ENCODE measurements around the gene ATP1B2. TPM values are rescaled to one million over a fixed set of nuclear protein-coding genes. Genes with fewer than 3 reads are reported as not detected.

The ATP1B2 gene, protein sequence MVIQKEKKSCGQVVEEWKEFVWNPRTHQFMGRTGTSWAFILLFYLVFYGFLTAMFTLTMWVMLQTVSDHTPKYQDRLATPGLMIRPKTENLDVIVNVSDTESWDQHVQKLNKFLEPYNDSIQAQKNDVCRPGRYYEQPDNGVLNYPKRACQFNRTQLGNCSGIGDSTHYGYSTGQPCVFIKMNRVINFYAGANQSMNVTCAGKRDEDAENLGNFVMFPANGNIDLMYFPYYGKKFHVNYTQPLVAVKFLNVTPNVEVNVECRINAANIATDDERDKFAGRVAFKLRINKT
- under 1 TPM; 0.21 to 0.25 TPM for total RNA-seq

DNA sequence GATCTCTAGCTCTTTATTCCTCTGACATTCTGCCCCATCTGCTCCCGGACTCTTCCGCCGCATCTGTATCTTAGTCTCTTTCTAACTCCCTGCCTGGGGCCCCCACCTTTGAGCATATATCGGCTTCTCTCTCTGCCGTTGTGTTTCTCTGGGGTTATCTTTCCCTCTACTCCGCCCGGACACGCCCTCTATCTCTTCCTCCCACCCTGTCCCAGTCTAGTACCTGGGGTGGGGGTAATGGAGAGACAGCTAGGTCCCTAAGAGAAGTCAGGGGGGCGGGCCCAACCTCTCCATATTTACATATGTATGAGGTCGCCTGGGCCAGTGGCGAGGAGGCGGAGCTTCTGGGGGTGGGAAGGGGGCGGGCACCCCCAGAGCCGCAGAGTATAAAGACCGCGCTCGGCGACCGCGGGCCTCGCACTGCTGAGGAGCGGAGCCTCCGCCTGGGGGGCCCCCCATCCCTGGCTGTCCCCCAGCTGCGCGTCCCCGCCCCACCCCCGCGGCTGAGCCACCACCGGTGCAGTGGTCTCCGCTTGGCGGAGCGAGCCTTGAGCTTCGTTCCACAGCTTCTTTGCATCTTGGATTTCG is at the start of gene ATP1B2:
TSS of gene ATP1B2 (plus strand) at position 418 of the 588 bp plus-strand sequence. CDS start 593 bp downstream, outside the sequence.
- ChIA-PET CTCF (interaction anchor here (0.9 to 1.3 kb wide), 2 partner anchors 23 to 61 kb away, joined by 3 to 6 read pairs; no protein-coding TSS in a partner anchor), POLR2A (interaction anchor here (0.6 to 1.5 kb wide), 3 partner anchors 8 to 39 kb away, joined by 3 to 8 read pairs (median 3); no protein-coding TSS in a partner anchor)

DNA sequence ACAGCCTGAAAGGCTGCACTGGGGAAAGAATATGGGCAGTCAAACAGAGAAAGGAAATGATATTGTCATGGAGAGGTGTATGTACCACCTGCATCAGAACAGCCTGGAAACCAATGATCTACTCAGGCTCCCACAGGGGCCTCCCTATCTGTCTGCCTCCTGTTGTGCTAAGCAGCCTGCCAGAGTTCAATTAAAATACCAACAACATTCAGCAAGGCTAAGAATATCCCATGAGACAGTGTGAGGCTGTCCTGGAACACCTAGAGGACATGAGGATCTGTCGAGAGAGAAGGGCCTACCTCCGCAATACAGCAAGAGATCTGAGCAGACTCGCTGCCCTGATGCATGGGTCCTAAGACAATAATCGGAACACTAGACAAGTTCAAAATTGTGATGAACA is 44.4 kb upstream of the ATP1B2 start:
- ChIA-PET POLR2A (no interaction called here), CTCF (no interaction called here)

DNA sequence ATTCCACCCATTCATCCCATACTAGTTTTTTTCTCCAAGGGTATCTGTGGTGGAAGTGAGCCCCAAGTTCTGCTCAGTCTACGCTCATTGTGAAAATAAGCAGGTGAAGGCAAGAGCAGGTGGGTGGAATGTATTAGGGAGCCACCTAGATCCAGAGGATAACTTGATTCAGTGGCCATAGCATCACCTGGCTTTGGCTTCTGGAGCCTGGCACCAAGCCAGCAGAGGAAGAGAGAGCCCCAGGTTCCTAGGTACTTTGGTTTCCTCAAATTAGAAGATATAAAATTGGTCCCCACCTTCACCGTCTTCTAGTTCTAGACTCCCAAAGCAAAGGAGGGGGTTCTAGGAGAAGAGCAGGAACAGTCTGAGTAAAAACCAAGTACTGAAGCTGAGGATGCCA is 40.1 kb upstream of the ATP1B2 start:
- ChIA-PET CTCF (interaction anchor here (1.0 kb wide), 1 partner anchor 77 kb away, joined by 3 read pairs; no protein-coding TSS in a partner anchor), POLR2A (interaction anchor here (0.6 kb wide), 1 partner anchor 614 kb away, joined by 6 read pairs; no protein-coding TSS in a partner anchor)

GRCh38 chr17:7611635-7612293 is 39.0 kb upstream of the ATP1B2 start:
- CTCF ChIA-PET = interaction anchor here (0.6 kb wide), 2 partner anchors 51 to 165 kb away, joined by 3 read pairs; partner anchors contain the start of gene SENP3
- POLR2A ChIA-PET = interaction anchor here (0.7 to 1.0 kb wide), 2 partner anchors 37 to 38 kb away, joined by 3 read pairs; no protein-coding TSS in a partner anchor

DNA sequence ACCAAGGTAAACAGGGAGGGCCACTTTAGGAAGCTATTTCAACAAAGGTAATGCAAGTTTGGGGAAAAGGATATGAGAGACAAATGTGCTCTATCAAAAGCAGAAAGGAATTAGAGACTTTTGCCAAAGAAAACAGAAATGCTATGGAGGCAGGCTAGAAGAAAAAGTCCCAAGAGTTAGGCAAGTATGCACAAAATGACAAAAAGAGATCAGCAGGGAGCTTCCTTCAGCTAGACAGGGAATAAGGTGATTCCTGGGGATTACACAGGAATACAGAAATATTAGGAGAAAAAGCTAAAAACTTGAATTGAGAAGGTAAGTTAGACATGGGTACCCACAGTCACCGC is 38.5 kb upstream of the ATP1B2 start:
- POLR2A ChIA-PET = interaction anchor here (0.7 to 1.0 kb wide), 2 partner anchors 38 kb away, joined by 3 read pairs; no protein-coding TSS in a partner anchor
- CTCF ChIA-PET = interaction anchor here (0.6 kb wide), 1 partner anchor 166 kb away, joined by 3 read pairs; no protein-coding TSS in a partner anchor

GRCh38 chr17:7613769-7614424 is 36.8 kb upstream of the ATP1B2 start:
- ChIA-PET POLR2A (interaction anchor here (0.8 to 2.8 kb wide), 3 partner anchors 40 to 73 kb away, joined by 3 to 21 read pairs (median 4); partner anchors contain the start of genes TP53 and WRAP53), CTCF (interaction anchor here (1.2 to 1.6 kb wide), 4 partner anchors 13 to 74 kb away, joined by 3 to 11 read pairs (median 4); partner anchors contain the start of genes SAT2, TNFSF13 and TP53)

GRCh38 chr17:7614425-7615264 is 36.1 kb upstream of the ATP1B2 start, which contains the start of gene FXR2:
Gene FXR2, minus strand, starts transcription at chr17:7614897. Its CDS starts 365 bp downstream, at chr17:7614532.
- ChIA-PET CTCF (interaction anchor here (0.6 to 1.6 kb wide), 7 partner anchors 11 to 73 kb away, joined by 3 to 11 read pairs (median 3); partner anchors contain the start of genes SAT2, TNFSF13 and TP53), POLR2A (interaction anchor here (0.6 to 2.8 kb wide), 5 partner anchors 13 to 442 kb away, joined by 3 to 21 read pairs (median 4); partner anchors contain the start of genes SAT2, TP53 and WRAP53)

DNA sequence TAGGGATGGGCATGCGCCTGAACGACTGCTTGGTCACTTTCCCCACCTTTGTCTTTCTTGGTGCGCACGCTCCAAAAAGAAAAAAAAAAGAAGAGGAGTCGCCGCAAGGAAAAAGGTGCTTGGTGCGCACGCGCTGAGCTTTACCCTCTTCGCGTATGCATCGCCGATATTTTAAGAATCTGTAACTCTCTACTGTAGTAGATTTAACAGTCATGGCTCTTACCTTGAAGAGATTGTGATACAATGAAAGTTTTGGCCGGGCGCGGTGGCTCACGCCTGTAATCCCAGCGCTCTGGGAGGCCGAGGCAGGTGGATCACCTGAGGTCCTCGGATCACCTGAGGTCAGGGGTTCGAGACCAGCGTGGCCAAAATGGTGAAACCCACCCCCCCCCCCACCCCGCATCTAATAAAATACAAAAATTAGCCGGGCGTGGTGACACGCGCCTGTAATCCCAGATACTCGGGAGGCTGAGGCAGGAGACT is 35.4 kb upstream of the ATP1B2 start:
- POLR2A ChIA-PET = interaction anchor here (0.6 to 2.8 kb wide), 5 partner anchors 12 to 442 kb away, joined by 3 to 21 read pairs (median 4); partner anchors contain the start of genes SAT2, TP53 and WRAP53
- CTCF ChIA-PET = interaction anchor here (0.6 to 1.6 kb wide), 5 partner anchors 10 to 443 kb away, joined by 3 to 11 read pairs (median 3); partner anchors contain the start of gene TP53

DNA sequence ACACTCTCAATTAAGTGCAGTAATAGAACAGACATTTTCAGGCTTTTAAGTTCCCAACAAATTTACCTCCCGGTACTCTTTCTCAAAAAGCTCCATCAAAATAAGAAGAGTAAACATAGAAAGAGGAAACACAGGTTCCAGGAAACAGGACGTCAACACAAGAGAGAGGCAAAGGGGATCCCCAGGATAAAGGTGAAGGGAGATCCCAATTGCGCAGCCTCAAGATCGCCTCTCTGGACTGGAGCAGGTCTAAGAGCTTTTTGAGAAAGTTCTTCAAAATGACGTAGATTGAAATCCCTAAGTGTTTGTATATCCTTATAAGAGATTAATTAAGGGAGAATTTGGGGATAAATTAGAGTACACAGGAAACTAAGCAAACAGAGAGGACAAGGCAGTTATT is 32.1 kb upstream of the ATP1B2 start:
- ChIA-PET POLR2A (no interaction called here), CTCF (interaction anchor here (0.9 to 1.3 kb wide), 3 partner anchors 29 to 69 kb away, joined by 3 to 4 read pairs (median 3); partner anchors contain the start of gene TP53)

- POLR2A ChIA-PET = no interaction called here
- CTCF ChIA-PET = no interaction called here
These were observed 29.9 kb upstream of the ATP1B2 start for GRCh38 chr17:7620835-7621234.

DNA sequence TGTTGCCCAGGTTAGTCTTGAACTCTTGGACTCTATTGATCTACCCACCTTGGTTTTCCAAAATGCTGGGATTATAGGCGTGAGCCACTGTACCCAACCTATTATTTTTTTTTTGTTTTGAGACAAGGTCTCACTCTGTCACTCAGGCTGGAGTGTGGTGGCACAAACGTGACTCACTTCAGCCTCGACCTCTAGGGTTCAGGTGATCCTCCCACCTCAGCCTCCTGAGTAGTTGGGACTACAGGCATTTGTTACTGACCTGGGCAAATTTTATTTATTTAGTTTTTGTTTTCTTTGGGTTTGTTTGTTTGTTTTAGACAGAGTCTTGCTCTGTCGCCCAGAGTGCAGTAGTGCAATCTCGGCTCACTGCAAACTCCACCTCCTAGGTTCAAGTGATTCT is 27.1 kb upstream of the ATP1B2 start:
- CTCF ChIA-PET = no interaction called here
- POLR2A ChIA-PET = no interaction called here

DNA sequence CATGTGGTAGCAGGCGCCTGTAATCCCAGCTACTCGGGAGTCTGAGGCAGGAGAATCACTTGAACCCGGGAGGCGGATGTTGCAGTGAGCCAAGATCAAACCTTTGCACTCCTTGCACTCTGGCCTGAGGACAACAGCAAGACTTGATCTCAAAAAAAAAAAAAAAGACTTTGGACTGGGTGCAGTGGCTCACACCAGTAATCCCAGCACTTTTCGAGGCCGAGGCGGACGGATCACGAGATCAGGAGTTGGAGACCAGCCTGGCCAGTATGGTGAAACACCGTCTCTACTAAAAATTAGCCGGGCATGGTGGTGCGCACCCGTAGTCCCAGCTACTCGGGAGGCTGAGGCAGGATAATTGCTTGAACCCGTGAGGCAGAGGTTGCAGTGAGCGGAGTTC is 25.0 kb upstream of the ATP1B2 start:
- POLR2A ChIA-PET = interaction anchor here (0.7 to 1.1 kb wide), 3 partner anchors 61 to 266 kb away, joined by 4 to 6 read pairs (median 5); partner anchors contain the start of gene TP53

DNA sequence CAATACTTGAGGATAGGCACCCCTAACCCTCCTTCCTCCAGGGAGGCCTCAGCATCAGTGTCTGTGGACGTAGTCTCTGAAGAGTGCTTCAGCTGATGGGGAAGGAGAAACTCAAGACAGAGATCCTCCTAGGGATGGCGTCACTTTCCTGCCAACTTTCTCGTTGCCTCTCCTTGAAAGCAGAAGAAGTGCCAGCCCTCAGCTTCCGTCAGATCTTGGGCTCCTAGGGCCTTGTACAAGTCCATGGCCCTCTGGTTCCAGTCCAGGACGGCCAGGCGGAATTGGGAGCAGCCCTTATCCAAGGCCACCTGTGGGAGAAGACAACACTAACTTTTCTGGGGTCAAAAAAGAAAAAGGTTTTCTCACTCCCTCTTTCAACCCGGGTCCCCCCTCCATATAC is 24.4 kb upstream of the ATP1B2 start:
- CTCF ChIA-PET = interaction anchor here (2.0 to 2.1 kb wide), 2 partner anchors 12 to 61 kb away, joined by 4 to 11 read pairs; partner anchors contain the start of genes FXR2, TP53 and WRAP53
- POLR2A ChIA-PET = interaction anchor here (1.1 kb wide), 1 partner anchor 61 kb away, joined by 5 read pairs; the partner anchor contains the start of gene TP53

More for the DNA sequence above, 25.0 kb upstream of the ATP1B2 start:
- CTCF ChIA-PET = interaction anchor here (1.2 kb wide), 1 partner anchor 11 kb away, joined by 3 read pairs; the partner anchor contains the start of gene FXR2

DNA sequence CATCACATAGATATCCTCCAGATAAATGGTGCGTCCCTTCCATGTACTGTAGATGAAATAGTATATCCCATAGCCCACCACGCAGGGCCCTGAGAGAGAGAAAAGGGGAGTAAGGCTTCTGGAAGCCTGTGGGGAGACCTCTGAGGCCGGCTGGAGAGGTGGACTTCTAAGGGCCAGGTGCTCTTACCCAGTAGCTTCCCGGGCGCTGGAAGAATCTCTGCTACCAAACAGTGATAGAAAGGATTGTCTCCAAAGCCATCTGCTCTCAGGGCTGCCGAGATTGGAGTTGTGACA is 23.8 kb upstream of the ATP1B2 start:
- ChIA-PET POLR2A (interaction anchor here (0.5 to 1.7 kb wide), 3 partner anchors 12 to 108 kb away, joined by 3 to 6 read pairs (median 4); partner anchors contain the start of gene TP53), CTCF (interaction anchor here (1.0 to 2.1 kb wide), 4 partner anchors 13 to 190 kb away, joined by 3 to 11 read pairs (median 4); partner anchors contain the start of genes FXR2, TP53 and WRAP53)

- ChIA-PET CTCF (interaction anchor here (1.0 to 2.1 kb wide), 5 partner anchors 13 to 191 kb away, joined by 3 to 11 read pairs (median 4); partner anchors contain the start of genes FXR2, TP53 and WRAP53), POLR2A (interaction anchor here (0.5 to 1.7 kb wide), 5 partner anchors 12 to 109 kb away, joined by 3 to 6 read pairs (median 4); partner anchors contain the start of gene TP53)
These were observed 23.2 kb upstream of the ATP1B2 start, which contains the start of gene SAT2 for GRCh38 chr17:7627250-7628121. Gene SAT2, minus strand, starts transcription at chr17:7627821. Its CDS starts 186 bp downstream, at chr17:7627635.
